DLD1 (cell line): Measurements from ENCODE around the gene RETREG2.

Experiments used
- in situ Hi-C: cut with HindIII; loops from 2 replicates; pipeline ENCODE4 v1.10.0; 2017; ENCODE audit warnings: low sequenced_read_pairs

The RETREG2 gene

DNA sequence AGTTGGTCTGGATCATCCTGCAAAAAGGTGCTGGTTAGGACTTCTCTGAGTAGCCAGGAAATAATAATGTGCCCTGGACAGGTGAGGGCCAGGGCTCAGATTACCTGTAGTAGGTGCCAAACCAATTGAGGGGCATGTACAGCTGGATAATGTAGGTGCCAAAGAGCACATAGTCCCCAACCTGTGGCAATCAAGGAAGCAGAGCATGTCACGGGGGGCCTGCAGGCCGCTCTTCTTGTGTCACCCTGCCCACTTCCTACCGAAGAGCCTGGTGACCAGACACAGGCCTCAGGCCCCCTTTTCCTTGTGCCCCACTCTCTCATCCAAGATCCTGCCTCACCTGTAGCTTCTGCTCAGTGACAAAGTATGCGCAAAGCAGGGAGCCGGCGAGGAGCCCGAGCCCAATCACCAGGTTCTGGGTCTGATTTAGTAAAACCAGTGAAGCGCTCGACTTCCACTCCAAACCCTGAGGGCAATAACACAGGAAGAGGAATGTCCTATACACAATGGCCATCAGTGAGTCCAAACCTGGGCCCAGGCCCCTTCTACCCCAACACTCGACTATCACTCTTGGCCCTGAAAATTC is 35.5 kb downstream of the RETREG2 start:
- in situ Hi-C loops = no loop called here

DNA sequence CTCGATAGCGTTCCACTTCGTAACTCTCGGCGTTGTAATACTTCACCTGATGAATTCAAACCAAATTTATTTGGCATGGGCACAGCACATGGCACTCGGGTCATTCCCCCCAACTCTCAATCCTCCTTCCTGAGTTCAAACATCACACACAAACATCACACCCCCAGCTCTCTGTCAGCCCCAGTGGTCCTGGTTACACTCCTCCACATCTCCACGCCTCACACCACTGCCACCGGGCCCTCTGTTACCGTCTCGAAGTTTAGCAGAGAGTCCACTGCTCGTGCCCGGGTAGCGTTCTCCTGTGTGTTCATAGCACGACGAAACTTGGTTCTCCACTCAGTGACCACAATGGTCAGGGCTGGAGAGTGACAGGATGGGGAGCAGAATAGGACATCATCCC is 36.1 kb downstream of the RETREG2 start:
- in situ Hi-C loops = no loop called here

DNA sequence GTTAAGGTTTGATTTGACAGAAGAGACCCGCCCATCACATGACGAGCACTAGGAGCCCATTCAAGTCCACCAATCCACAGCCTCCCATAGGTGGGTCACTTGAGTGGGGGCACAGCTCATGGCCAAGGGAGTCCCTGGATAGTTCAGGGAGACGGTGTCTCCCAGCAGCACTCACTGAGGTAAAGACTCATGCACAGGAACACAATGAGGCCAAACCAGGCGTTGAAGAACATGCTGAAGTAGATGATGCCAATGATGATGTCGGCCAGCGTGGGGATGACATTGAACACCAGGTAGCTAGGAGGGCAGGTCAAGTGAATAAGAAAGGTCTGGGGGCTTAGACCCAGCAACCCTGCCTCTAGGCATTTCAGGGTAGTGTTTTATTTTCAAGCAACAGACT is 36.7 kb downstream of the RETREG2 start:
- in situ Hi-C loops = no loop called here

DNA sequence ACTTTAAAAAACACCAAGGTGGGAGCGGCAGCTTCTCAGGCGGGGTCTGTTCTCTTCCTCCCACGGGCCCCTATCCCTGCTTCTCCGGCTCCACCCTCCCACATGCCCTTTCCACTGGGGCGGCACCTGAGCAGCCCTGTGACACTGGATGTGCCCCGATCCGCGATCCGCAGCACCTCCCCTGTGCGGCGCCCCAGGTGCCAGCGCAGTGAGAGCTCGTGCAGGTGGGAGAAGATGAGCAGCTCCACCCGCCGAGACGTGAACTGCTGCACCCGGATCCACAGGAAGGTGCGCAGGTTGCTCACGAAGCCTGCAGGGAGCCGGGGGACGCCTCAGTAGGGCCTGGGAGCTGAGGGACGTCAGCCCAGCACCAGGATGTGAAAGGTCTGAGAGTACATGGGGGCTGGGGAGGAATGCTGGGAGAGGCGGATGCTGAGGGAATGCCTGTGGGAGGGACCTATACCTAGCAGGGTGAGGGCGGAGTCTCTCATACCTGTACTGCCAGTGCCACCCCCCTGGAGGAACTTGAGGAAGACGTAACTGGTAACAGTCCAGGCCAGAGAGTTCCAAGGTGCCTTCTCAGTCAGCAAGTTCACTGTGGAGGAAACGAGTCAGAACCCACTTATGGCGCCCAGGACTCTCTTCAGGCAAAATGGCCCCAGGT is 37.9 kb downstream of the RETREG2 start:
- in situ Hi-C loops = no loop called here

DNA sequence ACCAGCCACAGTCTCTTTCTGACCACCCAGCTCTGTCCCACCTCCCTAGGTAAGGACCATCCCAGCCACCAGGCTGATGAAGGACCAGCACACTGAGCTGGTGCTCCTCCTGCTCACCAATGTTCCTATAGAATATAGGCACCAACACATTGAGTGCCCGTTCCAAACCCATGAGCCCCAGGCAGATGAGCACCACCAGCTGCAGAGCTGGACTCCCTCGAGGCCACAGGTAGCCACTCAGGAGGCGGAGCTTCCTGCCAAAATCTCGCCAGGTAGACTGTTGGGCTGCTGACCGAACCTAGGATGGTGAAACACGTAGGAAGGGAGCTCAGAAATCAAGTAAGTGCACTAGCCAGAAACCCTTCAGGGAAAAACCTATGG is 38.5 kb downstream of the RETREG2 start:
- in situ Hi-C loops = no loop called here

DNA sequence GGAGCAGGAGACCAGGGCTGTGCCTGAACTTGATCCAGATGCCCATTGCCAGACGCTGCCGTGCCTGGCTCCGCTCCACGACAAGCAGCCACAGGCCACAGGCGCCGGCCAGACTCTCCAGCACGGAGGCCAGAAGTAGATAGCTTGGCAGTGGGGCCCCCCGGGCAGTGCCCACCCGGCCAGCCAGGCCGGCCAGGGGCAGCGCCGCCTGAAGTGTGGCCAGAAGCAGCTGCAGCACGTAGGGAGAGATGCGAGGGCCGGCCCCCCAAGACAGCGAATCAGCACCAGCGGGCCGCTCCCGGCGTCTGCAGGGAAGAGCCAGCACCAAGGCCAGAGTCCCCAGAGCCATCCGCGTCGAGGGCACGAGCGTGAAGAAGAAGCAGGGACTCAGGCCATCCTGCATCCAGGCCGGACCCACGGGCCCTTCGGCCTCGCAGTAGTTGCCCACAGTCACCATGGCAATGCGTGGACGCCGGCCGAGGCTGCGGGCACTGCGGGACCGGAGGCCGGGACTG is 40.2 kb downstream of the RETREG2 start:
- in situ Hi-C loops = no loop called here

DNA sequence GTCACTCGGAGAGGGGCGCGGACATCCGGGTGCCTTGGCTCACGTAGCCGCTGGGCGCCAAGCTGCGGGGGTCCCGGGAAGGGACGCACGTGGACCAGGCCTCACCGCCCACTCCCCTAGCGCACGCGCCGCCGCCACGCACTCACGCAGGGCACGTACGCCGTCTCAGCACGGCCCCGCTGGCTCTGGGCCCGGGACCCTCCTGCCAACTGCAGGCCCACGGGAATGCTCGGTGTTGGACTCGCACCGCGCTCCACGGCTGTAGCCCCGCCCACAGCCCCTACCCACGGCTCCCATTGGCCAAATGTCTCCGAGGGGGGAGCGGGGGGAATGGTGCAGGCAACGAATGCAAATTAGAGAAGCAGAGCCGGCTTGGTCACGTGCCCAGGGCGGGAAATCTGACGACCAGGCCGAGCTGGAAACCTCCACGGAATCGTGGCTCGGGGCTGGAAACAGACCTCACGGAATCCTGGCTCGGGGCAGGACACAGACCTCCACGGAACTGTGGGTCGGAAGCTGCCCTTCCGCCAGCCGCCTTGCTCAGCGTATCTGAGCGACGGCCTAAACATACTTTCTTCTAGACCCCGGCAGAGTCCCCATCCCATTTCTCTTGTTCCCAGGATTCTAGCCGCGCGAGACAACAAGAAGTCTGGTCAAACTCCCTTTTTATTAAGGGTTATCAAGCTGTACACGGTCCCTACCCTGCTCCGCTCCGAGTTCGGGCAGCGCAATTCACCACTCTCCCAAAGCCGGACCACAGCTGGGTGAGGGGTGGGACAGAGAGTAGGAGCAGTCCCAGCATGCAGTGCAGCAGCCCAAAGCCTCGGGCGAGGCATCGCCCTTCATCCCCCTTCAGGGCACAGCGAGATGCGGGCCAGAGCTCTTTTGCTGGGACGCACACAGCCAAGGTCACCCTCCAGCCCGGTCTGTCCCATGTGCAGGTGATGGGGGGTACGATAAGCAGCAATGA is 40.9 kb downstream of the RETREG2 start, which contains the start of gene ABCB6:
Gene ABCB6 (minus strand): TSS at position 227 of the 970 bp plus-strand sequence. CDS start 285 bp downstream, outside the sequence.
- in situ Hi-C loops = no loop called here

DNA sequence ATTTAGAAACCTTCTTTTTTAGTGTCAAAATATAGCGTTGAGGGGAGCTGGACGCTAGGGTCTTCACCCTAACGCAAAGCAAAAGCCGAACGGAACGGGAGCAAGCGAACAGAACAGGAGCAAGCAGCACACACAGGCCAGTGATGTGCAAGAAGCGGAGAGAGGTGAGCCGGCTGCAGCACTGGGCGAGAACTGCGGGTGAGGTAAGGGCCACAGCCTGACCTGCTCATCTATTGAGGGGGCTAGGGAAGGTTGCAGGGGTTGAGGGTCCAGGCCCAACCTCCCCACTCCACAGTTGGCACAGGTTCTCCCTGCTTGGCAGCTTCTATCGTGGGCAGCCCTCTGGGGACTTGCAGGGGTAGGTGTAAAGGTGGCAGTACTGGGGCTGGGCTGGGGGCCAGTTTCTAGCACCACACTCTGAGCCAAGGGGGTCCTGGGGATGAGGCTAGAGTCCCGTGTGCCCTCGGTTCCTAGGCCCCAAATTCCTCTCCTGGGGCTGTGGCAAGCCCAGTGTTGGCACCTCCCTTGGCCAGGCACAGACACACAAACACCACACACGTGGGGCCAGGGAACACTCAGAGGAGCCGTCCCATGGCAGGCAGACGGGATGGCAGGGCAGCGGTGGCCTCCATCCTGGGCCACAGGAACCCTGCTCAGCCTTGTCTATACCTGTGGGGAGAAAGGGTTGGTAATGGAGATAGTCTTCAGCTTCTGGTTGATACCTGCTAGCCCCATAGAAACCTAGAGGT is 41.9 kb downstream of the RETREG2 start:
- in situ Hi-C loops = no loop called here

DNA sequence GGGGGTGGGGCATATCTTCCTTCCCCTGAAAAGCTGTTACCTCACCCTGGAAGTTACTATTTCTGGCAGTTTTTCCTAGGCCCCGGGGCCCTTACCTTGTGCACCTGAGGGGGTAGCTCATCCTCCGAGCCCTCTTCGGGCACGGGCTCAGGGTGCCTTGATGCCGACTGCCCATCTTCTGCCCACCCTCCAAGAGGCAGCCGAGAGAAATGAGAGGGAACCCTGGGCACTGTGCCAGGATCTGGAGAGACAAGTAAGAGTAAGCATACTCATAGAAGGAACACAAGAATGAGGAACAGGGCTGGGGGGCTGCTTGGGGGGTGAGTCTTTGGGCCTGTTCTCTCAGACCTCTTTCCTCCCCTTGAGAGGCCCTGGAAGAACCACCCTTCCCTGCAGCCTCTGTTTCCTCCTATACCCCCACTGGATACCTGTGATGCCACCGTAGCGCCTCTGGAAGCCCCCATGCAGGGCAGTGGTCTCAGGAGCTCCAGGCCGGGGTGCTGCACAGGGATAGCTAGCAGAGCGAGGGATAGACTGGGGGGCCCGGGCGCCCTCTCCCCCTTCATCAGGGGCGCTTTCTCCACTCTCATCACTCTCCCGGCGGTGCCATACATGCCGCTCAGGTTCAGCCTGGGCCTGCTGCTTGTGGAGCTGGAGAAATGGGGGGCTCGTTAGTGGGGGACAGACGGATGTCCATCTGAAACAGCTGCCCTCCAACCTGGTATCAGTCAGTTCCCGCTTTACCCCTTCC is 42.8 kb downstream of the RETREG2 start:
- in situ Hi-C loops = no loop called here

DNA sequence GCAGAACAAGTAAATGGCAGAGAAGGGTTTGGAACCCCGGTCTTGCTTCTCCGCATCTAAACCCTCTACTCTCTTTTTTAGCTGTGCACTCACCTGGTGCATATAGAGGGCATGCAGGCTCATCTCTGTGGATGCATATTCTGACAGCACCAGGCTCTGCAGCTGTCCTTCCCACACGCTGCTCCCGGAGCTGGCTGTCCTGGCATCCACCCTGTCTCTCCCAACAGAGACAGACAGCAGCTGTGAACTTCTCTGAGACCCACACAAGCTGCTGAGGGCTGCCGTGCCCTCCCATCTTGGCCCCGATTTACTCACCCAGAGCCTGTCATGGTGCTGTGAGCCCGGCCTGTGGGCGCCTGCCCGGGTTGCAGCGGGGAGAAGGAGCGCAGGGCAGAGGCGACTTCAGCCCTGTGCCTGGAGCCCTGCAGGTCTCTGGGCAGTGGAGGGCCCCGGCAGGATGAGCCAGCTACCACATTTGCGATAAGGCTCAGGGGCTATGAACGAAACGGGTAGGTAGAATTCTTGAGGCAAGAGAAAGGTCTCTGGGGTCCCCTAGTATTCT is 44.0 kb downstream of the RETREG2 start:
- in situ Hi-C loops = no loop called here

DNA sequence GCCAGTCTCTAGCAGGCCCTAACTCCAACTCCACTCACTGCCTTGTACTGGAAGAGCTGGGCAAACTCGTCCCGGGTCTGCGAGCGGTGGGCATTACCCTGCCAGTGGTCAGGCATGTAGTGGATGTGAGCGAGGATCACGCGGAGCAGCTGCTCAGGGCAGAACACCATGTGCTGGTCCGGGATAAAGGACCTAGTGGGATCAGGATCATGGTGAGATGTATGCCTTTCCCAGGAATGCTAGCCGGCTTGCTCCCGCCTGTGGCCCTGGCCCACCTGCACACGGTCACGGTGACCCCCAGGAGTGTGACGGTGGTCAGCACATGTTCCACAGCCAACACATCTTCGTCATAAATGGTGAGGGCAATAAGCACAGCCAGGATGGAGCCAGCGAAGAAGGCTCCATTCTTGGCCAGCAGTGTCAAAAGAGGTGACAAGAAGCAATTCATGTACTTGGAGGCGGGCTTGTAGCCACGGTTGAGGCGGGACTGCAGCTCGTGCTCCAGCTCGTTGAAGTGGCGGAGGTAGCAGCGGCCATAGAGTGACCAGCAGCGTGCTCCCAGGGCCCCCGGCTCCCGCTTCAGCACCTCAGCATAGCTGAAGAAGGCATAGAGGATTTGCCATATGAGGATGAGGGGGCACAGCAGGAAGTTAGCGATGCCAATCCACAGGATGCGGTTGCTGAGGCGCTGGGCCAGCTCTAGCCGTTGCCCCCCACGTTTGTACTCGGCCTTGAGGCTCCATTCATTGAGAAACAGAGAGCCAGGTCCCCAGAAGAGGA is 45.9 kb downstream of the RETREG2 start:
- in situ Hi-C loops = no loop called here

DNA sequence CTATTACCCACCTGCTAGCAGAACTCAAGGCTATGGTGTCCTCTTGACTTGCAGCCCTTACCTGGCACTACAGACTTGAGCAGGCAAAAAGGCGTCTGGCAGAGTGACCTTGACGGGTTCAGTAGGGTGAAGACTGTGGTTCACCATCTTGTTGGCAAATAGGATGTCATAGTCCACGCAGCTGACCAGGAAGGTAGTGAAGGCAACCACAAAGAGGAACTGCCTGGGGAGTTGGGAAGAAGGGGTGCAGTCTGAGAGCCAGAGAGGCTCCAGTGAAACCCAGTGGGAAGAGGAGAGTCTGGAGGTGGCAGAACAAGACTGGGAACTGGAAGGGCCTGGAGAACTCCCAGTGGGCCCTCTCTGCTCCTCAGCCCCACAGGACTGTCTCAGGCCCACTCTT is 47.3 kb downstream of the RETREG2 start:
- in situ Hi-C loops = no loop called here

DNA sequence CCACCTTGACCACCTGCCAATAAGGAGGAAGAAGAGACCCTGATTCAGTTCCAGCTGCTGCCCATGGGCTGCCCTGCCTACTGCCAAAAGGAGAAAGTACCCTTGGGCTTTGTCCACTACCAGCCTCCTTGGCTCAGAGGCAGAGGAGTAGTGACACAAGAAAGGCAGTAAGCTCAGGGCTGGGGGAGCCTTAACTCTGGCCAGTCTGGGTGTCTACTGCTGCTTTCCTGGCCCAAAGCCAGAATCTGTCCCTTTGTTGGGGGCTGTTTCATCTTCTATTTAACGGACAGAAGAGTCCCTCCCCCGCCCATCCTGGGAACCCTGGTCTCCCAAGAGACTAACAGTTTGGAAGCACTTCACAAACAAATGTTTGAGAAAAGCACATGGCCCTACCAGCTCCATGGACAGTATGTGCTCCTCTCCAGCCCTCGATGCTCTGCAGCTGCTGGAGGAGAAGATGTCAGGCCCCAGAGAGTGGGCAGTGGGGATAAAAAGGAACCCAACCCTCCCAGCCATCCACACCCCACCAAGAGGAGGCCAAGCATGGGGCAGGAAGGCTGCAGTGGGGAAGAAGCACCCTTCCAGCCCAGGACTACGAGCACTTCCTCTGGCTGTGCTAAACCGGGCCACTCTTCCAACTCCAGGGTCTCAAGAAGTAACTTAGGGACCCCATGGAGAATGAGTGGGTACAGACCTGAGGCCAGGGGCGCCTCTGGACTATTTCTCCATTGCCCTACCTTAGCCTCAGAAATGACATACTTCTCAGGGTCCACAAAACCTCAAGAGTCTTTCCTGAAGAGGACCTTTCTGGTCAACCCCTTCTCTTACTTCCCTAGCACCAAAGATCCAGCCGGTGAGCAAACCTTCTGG is 50.2 kb downstream of the RETREG2 start:
- in situ Hi-C loops = no loop called here

DNA sequence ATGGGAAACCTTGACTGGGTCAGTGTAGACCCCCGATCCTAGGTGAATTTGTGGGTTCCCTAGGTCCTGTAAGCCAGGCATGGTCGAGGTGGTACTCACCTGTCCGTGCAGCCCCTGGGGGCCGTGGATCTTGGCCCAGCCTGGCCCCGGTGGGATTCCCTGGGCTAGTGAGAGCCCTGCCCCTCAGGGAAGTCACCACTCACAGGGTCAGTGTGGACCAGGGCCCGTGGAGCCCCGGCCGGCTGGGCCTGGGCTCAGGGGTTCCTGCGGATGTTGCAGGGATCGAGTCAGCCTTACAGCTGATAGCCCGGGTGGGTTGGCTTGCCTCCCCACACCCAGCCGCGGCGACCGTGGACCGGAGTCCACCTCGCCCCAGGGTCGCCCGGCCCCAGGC is 50.8 kb downstream of the RETREG2 start:
- in situ Hi-C loops = no loop called here

DNA sequence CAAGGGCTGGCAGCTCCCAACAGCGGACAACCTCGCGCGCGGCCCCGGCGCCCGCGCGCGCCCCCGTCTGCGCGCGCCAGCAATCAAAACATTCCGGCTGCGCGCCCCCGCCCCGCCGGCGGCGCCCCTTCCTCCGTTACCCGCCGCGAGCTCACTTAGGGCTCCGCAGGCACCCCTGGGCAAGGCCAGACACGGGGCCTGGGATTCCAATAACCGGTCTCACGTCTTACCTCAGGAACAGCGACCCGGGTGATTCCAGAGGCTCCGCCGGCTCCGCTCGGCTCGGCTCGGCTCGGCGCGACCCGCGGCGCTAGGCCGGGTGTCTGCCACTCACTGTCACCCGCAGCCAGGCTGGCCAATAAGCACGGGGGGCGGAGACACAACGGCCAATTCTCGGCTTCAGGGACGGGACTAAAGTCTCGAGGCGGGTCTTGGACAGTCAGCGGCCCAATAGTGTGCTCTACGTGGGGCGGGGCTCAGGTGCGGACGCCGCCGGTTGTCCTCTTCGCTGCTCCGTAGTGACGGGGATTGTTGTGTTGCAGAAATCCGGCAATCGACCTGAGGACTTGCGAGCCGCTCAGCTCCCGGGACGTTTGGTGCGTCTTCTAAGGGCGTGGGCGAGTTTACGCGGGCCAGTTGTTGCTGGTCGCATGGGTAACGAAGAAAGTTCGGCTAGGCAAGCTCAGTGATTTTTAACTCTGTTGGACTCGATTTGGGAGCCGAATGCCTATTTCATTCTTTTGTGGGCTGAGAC is 51.4 kb downstream of the RETREG2 start, which contains the start of the genes ANKZF1 and ATG9A:
Gene ANKZF1 (plus strand): TSS at position 502 of the 754 bp plus-strand sequence. CDS start 452 bp downstream, outside the sequence.
Gene ATG9A (minus strand): TSS at position 332 of the 754 bp plus-strand sequence. CDS start 1,612 bp downstream, outside the sequence.
- in situ Hi-C loops = no loop called here

DNA sequence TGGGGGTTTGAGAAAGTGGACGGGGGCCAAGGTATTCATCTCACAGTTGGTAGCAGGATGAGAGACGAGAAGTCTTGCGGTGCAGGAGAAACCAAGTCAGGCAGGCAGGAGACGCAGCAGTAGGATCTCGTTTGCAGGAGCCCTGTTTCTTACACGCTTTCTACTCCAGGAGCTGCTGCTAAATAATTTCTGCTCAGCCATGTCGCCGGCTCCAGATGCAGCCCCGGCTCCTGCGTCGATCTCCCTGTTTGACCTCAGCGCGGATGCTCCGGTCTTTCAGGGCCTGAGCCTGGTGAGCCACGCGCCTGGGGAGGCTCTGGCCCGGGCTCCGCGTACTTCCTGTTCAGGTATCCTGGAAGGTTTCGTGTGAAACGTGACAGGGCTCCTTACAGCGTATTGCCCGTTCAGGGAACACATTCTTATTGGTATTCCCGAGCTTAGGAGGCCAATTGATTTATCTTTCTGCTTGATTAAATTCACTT is 52.0 kb downstream of the RETREG2 start:
- in situ Hi-C loops = no loop called here

DNA sequence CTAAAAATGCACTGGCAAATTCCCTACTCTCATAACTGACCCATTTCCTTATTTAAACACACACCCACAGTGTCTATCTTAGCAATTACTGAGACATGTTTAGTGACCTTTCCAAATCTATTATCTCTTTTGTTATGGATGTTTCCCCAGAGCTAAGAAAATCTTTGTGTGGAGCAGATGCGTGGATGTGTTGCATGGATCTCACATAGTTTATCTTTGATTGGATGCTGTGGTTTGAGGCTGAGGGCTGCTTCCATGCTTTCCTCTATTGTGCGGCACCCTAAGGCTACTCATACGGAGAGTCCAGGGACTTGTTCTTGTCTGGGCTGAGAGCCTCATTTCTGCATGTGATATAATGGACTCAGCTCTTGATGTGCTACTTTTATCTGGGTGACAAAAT is 56.3 kb downstream of the RETREG2 start:
- in situ Hi-C loops = no loop called here
